ENCODE measurements around the gene ZNF768. TPM values are rescaled to one million over a fixed set of nuclear protein-coding genes. Genes with fewer than 3 reads are reported as not detected.
A peak's percentile ranks its signal among the peaks of the same experiment; 100 is the strongest.

Gene ZNF768
- total and polyA plus RNA-seq, 2 of the 13 experiments (the other 11 are each of a cell fraction or from before 2014, with no cell fraction given), result 26.7 to 34.4 TPM

GRCh38 chr16:30571445-30572322, 45.3 kb upstream of the ZNF768 start, which contains the start of gene ZNF688 (continued):
- TF ChIP-seq ZNF605 (CRISPR knock-in tag; IDR thresholded peaks at IDR 0.05), result peak; percentile 88
- no peak for TF ChIP-seq ZNF142 (CRISPR knock-in tag; IDR thresholded peaks at IDR 0.05)
- TF ChIP-seq ETS1 (CRISPR knock-in tag; IDR thresholded peaks at IDR 0.05), result 0 out of 2 replicates have a peak, but pooled peaks have one; percentile 3
- peak; percentile 73 for TF ChIP-seq CREB1 (IDR thresholded peaks at IDR 0.05)
- peak; percentile 96 for TF ChIP-seq CREB1 (CRISPR knock-in tag; IDR thresholded peaks at IDR 0.05)
- TF ChIP-seq RXRB (CRISPR knock-in tag; IDR thresholded peaks at IDR 0.05; ENCODE audit: borderline replicate concordance), result no peak; the same call in 1 of the 2 replicates

All from HepG2 (cell line).